Measurements from ENCODE around the gene LPIN3.
A peak's percentile ranks its signal among the peaks of the same experiment; 100 is the strongest.

Gene LPIN3

DNA sequence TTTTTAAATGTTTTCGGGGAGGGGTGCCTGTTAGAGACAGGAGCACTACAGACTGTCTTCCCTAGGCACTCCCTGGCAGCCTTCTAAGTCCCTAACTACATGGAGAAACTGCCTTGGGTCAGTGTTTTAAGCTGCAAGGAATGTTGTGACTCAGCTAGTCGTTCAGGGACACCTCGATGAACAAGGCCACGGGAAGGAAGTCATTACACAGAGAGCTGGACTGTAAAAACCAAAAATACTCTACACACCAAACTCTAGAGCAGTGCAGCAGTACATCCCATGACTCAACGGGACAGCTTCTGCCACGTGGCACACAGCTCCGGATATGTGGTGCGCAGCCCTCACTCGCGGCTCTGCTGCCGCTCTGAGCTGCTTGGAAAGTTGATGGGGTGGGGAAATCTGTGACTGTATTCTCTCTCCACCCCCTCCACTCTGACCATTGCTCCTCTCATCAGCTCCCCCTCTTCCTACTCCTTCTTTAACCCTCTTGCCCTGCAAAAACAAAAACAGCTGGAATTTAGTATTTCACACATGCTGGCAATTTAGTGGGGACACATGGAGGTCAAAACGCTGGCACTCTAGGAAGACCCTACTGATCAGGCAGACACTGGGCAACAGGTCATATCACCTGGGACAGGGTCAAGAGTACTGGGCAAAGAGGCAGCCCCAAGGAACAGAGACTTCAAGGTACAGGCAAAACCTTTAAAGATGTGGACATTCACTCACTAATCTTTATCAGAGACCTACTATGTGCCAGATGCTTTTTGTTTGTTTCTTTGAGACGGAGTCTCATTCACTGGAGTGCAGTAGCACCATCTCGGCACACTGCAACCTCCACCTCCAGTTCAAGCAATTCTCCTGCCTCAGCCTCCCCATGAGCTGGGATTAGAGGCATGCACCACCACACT is 10.9 kb upstream of the LPIN3 start:
- DNase-seq, result no peak

DNA sequence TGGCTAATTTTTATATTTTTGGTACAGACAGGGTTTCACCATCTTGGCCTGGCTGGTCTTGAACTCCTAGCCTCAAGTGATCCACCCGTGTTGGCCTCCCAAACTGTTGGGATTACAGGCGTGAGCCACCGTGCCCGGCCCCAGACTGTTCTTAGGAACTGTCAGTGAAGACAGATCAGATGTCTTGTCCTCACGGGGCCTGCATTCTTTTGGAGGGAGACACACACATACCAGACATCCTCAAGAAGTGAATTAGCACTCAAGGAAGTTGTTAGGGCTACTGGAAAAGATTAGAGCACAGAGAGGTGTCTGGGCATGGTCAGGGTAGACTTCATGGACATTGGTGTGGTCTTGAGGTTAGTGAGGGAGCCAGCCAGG is 10.3 kb upstream of the LPIN3 start:
- DNase-seq, result no peak

DNA sequence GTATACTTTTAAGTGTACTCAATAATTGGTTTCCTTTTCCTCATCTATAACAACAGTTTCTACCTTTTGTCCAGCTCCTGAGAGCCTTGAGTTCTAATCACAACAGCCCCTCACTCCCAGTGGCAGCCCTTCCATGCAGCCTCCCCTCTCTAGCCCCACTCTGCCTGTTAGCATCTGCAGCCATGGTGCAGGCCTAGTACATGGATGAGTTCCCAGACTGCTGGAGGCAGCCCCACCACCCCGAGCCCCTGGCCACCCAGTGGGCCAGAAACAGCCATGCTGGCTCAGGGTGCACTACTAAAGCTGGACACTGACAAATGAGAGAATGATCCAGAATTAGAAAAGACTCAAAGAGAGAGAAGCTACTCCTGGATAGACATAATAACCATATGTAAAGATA is 9.7 kb upstream of the LPIN3 start:
- DNase-seq, result no peak

DNA sequence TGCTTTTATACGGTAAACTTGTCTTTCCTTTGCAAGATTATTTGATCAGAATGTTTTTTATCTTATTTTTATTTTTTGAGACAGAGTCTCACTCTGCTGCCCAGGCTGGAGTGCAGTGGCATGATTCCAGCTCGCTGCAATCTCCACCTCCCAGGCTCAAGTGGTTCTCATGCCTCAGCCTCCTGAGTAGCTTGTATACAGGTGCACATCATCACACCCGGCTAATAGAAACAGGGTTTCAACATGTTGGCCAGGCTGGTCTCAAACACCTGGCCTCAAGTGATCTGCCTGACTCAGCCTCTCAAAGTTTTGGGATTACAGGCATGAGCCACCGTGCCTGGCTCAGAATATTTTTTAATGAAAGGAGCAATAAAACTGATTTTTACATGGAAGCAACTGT is 8.9 kb upstream of the LPIN3 start:
- no peak for DNase-seq

DNA sequence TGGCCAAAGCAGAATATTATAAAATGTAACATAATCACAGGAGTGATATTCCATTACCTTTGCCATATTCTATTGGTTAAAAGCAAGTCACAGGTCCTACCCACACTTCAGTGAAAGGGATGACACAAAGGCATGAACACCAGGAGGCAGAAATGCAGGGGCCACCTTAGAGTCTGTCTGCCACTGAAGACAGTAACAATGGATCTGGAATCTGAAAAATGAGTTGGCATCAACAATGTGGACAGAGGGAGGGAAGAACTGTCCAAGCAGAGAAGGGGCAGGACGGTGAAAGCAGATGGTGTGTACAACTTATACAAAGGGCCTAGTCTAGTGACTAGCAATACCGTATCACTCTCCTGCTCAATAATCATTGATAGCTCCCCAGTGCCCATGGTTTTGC is 6.6 kb upstream of the LPIN3 start:
- DNase-seq, result no peak

DNA sequence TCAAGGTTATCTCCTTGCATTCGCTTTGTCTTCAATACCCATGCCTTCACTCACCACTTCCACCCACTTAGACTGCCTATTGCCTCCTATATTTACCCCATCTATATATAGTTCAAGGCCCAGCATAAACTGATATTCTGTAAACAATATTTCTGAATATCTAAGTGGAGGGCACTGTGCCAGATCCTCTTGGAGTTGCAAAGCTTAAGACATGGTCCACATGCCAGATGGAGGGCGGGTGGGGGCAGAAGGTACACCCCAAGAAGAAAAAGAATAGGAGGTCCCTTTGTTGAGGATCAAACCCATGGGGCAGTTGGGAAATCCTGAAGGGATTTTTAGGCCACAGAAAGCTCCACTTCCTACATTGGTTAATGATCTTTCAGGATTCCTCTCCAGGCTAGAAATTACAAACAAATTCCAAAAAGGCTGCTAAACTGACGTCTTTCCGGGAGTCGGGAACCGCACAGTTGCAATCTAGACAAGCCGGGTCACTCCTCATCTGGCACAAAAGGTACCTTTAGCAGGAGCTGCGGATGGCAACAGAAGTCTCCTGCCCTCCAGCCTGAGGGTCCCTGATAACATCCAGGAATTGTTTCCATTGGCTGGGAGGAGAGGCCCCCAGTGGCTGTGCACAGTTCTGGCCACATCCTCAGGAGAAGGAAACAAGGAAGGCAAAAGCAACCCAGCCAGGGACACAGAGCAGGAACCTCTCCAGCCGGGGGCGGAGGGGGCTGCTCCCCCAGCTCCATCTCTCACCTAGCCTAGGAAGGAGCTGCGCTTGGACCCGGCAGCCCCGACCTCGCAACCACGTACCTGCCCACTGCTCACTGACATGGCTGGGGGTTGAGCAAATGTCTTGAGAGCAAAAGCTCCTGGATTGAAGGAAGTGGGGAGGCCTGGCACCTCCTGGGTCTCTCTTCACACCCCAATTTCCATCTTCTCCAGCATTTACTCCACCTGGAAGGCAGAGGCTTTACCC is 5.9 kb upstream of the LPIN3 start:
- no peak for DNase-seq

- no peak for DNase-seq
These were observed 5.0 kb upstream of the LPIN3 start for GRCh38 chr20:41335591-41335990.

GRCh38 chr20:41336711-41337492 is 3.7 kb upstream of the LPIN3 start:
- DNase-seq, result no peak

DNA sequence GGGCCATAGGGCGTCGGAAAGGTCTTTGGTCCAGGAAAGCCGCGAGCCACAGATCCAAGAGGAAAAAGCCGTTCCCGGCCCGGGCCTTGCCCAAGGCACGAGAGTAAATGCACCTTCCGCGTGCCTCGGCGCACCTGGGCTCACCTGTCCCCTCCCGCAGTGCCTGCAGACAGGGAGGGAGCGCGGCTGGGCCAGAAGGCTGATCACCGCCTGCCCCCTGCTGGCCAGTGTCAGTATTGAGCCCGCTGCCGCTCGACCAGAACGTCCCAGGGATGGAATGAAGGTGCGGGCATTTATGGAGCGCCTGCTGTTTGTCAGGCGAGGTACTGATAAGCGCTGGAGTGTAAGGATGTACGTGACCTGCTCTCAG is 679 bp upstream of the LPIN3 start:
- peak; percentile 88 to 97 for DNase-seq

DNA sequence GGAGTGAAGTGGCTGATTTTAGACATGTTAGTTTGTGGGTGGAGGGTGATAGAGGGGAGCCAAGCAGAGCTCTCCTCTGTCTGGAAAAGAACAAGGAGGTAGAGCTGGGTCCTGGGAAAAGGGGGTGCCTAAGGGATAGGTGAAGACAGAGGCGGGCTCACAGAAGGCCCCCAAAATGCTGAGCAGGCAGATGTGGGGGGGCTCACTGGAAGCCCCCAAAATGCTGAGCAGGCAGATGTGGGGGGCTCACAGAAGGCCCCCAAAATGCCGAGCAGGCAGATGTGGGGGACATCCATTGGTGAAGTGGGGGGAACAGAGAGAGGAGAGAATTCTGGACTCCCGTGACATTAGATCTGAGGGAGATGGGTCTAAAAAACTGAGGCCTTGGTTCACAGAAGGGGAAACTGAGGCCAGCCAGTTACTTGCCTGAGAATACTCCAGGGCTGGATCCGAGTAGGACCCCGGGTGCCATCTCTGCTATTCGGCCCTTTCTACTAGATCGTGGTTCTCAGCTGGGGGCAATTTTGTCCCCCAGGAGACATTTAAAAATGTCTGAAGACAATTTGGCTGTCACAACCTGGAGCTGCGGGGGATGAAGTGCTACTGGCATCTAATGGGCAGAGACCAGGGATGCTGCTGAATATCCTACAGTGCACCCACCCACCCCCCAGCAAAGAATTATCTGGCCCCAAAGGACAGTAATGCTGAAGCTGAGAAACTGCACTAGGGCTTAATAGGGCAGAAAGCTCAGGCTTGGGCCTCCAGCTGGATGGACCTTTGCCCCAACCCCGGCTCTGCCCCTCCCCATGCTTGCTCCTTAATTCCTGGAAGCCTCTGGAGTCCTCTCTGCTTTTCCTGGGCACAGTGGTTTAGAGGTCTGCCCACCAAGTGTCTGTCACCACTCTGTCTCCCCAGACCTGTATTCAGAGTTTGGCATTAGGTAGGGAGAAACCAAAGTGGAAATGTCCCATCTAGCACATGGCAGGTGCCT is 2.1 kb downstream of the LPIN3 start:
- no peak for DNase-seq

- no peak for DNase-seq
These were observed 3.9 kb downstream of the LPIN3 start for GRCh38 chr20:41344477-41344876.

- no peak for DNase-seq
These were observed 4.5 kb downstream of the LPIN3 start for GRCh38 chr20:41344938-41345728.

GRCh38 chr20:41345729-41346067 is 5.1 kb downstream of the LPIN3 start:
- no peak for DNase-seq

DNA sequence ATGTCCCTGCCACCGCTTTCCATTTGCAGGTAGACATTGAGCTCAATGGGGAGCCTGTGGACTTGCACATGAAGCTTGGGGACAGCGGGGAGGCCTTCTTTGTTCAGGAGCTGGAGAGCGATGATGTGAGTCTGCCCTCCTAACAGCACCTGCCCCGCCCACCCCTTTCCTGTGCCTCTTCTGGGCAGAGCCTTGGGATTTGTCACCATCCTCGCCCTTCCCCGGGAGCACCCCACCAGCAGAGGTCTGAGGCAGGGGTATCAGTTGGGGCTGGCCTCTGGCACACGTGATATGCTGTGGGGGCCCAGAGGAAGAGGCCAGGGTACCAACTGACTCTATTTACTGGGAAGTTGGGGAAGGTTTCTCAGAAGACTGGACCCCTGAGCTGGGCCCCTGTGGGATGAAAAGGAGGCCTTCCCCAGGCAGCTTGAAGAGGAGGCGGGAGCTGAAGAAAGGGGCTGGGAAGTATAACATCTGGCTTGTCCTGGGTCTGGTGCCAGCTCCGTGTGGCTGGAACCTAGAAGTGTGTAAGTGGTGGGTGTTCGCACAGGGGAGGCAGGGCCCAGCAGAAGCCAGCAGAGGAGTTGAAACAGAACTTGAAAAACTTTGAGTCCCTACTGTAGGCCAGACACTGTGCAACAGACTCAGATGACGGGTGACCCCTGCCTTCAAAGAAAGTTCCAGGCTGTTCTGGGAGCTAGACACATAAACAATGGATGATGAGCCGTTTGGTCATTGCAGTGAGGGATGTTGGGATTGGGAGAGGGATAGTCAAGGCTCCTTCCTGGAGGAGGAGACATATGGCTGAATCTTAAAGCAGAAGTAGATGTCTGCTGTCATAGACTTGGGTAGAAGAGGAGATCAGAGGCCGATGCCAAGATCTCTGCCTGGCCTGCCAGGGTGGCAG is 7.2 kb downstream of the LPIN3 start:
- DNase-seq, result no peak

GRCh38 chr20:41348430-41349172 is 8.0 kb downstream of the LPIN3 start:
- DNase-seq, result no peak

DNA sequence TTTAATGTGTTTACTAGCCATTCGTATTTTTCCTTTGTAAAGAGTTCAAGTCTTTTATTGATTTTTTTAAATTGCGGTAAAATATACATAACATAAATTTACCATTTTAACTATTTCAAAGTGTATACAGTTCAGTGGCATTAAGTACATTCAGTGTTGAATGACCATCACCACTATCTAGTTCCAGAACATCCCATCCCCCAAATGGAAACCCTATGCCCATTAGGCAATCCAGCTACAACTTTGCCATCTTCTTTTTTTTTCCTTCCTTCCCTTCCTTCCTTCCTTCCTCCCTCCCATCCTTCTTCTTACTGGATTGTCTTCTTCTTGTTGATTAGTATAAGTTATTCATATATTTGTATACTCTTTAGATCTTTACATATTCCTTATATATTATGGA is 8.6 kb downstream of the LPIN3 start:
- no peak for DNase-seq

DNA sequence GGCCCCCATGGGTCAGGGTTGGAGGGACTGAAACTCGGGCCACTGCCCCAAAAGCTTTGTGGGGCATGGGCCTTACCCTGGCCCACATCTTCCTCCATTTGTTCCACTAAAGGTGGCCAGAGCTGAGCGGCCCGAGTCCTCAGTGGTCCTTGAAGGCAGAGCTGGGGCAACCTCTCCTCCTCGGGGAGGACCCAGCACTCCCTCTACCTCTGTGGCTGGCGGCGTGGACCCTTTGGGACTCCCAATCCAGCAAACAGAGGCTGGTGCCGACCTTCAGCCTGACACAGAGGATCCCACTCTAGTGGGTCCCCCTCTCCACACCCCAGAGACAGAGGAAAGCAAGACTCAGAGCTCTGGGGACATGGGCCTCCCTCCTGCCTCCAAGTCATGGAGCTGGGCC is 9.3 kb downstream of the LPIN3 start:
- no peak for DNase-seq

- DNase-seq, result no peak
These were observed 9.9 kb downstream of the LPIN3 start for GRCh38 chr20:41350408-41350962.

DNA sequence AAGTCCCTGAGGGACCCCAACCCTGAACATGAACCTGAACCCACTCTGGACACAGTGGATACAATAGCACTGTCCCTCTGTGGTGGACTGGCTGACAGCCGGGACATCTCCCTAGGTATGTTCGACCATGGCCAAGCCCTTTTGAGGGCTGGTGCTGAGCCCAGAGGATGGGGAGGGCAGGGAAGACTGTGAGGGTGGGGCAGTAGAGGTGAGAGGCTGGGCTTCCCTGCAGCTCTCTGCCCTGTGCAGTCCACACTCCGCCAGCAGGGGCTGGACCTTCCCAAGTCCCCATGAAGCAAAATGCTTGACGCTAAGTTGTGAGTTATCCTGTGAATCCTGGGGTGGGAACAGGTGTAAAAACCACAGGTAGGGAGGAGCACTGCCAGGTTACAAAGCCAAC is 11.5 kb downstream of the LPIN3 start:
- peak; percentile 20 to 49 for DNase-seq
